OCI-M2 (cell line): Measurements from ENCODE around the gene SLC5A2.
"Not testable (repeated sequence)": the region's sequence is repeated elsewhere in the genome, so short reads cannot be mapped to it uniquely, and the experiment has no call there.

Source experiments
- DNase-seq: peaks from one replicate; lab custom pipeline; 2025; ENCODE audit not compliant: unreplicated experiment; lab: John Stamatoyannopoulos, UW

The SLC5A2 gene

DNA sequence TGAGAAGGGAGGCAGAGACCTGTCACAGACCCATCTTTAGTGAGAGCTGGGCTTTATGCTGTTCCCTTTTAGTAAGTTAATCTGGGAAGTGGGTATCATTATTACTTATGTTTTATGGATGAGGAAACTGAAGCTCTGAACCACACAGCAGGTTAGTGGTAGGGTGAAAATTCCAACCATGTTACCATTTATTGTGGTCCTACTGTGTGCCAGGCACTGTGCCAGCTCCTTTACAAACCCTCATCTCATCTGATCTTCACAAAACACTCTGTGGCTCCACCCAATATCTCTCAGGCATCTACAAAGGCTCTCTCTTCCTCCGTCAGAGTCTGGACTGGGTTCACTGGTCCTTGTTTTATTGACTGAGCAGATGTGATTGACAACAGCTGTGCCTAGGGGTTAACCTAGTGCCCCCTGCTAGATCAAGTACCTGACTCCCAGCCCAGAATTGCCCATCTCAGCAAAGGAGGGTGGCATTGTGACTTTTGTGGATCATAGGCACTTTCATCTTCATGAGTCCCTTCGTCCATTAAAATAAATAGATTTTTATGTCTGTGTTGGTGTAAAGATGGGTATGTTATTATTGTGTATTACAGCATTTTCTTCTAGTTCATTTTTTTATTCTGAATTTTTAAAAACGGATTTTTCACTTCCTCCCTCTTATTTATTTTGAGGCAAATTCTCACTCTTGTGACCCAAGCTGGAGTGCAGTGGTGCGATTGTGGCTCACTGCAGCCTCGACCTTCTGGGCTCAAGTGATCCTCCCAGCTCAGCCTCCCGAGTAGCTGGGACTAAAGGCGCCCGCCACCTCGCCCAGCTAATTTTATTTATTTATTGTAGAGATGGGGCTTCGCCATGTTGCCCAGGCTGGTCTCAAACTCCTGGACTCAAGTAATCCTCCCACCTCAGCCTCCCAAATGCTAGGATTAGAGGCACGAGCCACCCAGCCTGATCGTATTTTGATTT lies 7.9 kb upstream of the SLC5A2 start:
- no peak for DNase-seq

GRCh38 chr16:31475946-31476302 lies 7.0 kb upstream of the SLC5A2 start:
- DNase-seq = no peak

- DNase-seq = no peak
These were observed 6.4 kb upstream of the SLC5A2 start for GRCh38 chr16:31476303-31477219.

GRCh38 chr16:31477220-31478216 lies 5.4 kb upstream of the SLC5A2 start:
- DNase-seq = no peak

- DNase-seq = no peak
These were observed 4.0 kb upstream of the SLC5A2 start for GRCh38 chr16:31478956-31479355.

DNA sequence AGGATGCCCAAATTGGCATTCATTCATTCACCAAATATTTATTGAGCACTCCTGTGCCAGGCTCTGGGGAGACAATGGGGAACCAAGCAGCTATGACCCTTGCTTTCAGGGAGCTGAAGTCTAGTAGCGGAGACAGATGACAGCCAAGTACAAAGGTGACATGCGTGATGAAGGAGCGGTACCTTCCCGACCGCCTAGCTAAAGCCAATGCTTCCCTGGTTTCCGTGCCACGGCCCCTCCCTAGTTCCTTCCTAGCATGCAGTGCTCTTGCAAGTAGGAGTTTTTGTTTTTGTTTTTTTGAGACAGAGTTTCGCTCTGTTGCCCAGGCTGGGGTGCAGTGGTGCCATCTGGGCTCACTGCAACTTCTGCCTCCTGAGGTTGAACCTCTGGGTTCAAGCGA lies 3.2 kb upstream of the SLC5A2 start:
- no peak for DNase-seq

- no peak for DNase-seq
These were observed 1.9 kb upstream of the SLC5A2 start for GRCh38 chr16:31480851-31481536.

GRCh38 chr16:31484048-31484447 lies 1.1 kb downstream of the SLC5A2 start:
- DNase-seq = not testable (repeated sequence)

- DNase-seq = no peak
These were observed 1.7 kb downstream of the SLC5A2 start for GRCh38 chr16:31484491-31485171.

DNA sequence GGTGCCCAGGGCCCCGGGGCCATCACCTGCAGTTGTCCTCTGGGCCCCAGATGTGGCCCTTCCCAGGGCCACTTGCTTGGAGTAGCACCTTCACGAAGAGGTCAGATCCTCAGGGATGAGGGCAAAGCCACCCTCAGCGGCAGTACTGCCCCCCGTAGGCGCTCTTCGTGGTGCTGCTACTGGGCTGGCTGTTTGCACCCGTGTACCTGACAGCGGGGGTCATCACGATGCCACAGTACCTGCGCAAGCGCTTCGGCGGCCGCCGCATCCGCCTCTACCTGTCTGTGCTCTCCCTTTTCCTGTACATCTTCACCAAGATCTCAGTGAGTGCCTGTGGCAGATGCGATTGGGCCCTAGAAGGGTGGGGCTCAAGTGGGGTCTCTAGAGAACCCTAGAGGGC lies 2.6 kb downstream of the SLC5A2 start:
- DNase-seq = no peak

DNA sequence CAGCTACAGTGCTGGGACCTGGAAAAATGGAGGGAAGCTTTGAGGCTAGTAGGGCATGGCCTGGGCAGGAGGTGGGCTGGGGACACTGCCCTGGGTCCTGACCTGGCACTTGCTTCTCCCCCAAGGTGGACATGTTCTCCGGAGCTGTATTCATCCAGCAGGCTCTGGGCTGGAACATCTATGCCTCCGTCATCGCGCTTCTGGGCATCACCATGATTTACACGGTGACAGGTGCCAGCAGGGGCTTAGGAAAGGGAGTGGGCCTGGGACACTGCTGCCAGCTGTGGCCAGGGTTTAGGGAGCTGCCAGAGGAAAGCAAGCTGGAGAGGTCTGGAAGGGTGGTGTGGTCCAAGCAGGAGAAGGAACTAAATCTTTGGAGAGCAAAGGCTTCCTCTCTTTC lies 3.1 kb downstream of the SLC5A2 start:
- DNase-seq = no peak

GRCh38 chr16:31487071-31487719 lies 4.3 kb downstream of the SLC5A2 start:
- no peak for DNase-seq

- DNase-seq = no peak
These were observed 5.0 kb downstream of the SLC5A2 start for GRCh38 chr16:31487720-31488467.

- DNase-seq = no peak
These were observed 5.8 kb downstream of the SLC5A2 start for GRCh38 chr16:31488468-31489297.

DNA sequence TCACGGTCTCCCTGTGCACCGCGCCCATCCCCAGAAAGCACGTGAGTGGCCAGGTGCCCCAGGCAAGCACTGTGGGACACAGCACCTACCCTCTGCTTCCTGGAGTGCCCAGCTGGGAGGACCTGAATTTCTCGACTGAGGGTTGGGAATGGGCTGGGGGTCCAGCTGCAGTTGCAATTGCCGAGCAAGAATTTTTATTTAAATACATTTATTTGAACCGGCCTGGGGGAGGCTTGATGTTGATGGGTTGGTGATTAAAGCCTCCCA lies 6.3 kb downstream of the SLC5A2 start:
- no peak for DNase-seq

DNA sequence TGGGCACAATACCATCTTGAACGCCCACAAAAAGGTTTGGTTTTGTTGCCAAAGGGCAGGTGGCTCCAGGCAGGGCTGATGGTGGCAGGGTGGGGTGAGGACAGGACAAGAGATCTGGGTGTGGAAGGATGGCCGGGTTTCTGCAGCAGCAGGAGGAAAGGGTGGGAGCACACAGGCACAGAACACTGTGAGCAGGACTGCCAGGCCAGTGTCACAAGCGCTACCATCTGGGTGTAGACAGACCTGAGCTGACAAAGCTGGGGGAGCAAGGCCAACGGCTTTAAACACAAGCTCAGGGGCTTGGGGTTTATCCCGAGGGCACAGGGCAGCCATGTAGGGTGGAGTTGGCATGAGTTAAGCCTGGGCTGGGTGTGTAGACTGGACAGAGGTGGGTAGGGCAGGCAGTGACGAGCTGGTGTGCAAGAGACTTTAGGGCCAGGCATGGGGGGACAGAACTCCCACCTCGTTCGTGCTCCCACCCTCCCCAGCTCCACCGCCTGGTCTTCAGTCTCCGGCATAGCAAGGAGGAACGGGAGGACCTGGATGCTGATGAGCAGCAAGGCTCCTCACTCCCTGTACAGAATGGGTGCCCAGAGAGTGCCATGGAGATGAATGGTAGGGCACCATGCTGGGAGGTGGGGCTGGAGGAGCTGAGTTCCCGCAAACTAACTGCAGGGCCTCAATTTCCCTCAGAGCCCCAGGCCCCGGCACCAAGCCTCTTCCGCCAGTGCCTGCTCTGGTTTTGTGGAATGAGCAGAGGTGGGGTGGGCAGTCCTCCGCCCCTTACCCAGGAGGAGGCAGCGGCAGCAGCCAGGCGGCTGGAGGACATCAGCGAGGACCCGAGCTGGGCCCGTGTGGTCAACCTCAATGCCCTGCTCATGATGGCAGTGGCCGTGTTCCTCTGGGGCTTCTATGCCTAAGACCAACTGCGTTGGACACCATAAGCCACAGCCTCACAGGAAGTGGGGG lies 7.0 kb downstream of the SLC5A2 start:
- no peak for DNase-seq
